Mammary epithelial cell (primary cell): ENCODE results near the gene SCAPER.

Source experiments
- CTCF ChIP-seq, 2 donors: IDR thresholded peaks in 1 of 2; conservative IDR thresholded peaks in 1 of 2; 2 replicates each; pipeline ENCODE4 v1.5.1; 2011 to 2012; ENCODE audit warnings: inconsistent platforms in 2 of 2, low read length in 2 of 2, mild to moderate bottlenecking in 2 of 2, control low read depth in 1 of 2, low read depth in 1 of 2; ENCODE audit not compliant: insufficient read depth in 1 of 2; ENCODE audit errors: extremely low read depth in 1 of 2
- EZH2 ChIP-seq: IDR thresholded peaks from 2 replicates; pipeline ENCODE4 v1.6.1; 2012; ENCODE audit warnings: low read length, inconsistent platforms, borderline replicate concordance

GRCh38 chr15:76333309-76333708, 571.8 kb downstream of the SCAPER start:
- TF ChIP-seq CTCF (conservative IDR thresholded peaks at IDR 0.05 in 1 of 2, IDR thresholded peaks at IDR 0.05 in 1 of 2; ENCODE audit: extremely low read depth in 1 of 2, insufficient read depth in 1 of 2, low read depth in 1 of 2, low read length in 2 of 2), result no peak
- TF ChIP-seq EZH2, result no peak
